HEK293 (cell line): ENCODE measurements around the gene ULBP3.
"Not testable (repeated sequence)": the region's sequence is repeated elsewhere in the genome, so short reads cannot be mapped to it uniquely, and the experiment has no call there.

Source experiments
- CTCF ChIA-PET: fragments of 350-600 bp; formaldehyde crosslinking; extraction: SDS; loops from one replicate; lab custom pipeline; 2021; ENCODE audit warnings: antibody characterized with exemption; lab: Yijun Ruan, JAX
- POLR2A ChIA-PET: fragments of 300-600 bp; formaldehyde crosslinking; extraction: SDS; loops from one replicate; lab custom pipeline; 2020; ENCODE audit warnings: antibody characterized with exemption, inconsistent platforms; lab: Yijun Ruan, JAX
- H3K27ac ChIP-seq: fragments of 200-500 bp; sonication (Bioruptor generic); 2 replicates; pipeline ENCODE4 v1.5.1; 2014; ENCODE audit warnings: low read depth, low read length, control low read depth, inconsistent platforms; ENCODE audit errors: extremely low read depth
- H3K36me3 ChIP-seq, 2 experiments: fragments of 200-500 bp in 1 of 2; sonication (Bioruptor generic) in 1 of 2; 1 replicate in 1 of 2; 2 replicates in 1 of 2; pipeline ENCODE4 v1.5.1; 2014 to 2017; ENCODE audit warnings: inconsistent platforms in 2 of 2, low read length in 2 of 2; ENCODE audit not compliant: control insufficient read depth in 2 of 2, insufficient read depth in 1 of 2
- H3K4me1 ChIP-seq: fragments of 200-500 bp; sonication (Bioruptor generic); 2 replicates; pipeline ENCODE4 v1.5.1; 2014; ENCODE audit warnings: mild to moderate bottlenecking, low read length, inconsistent platforms; ENCODE audit not compliant: control insufficient read depth, insufficient read depth
- H3K4me3 ChIP-seq: 2 replicates; pipeline ENCODE4 v1.5.1; 2011; ENCODE audit warnings: low read depth, mild to moderate bottlenecking, control low read depth, low read length, moderate library complexity
- H3K9me3 ChIP-seq: fragments of 200-500 bp; sonication (Bioruptor generic); 2 replicates; pipeline ENCODE4 v1.5.1; 2014; ENCODE audit warnings: low read depth, low read length, inconsistent platforms; ENCODE audit not compliant: control insufficient read depth, insufficient read depth
- KLF10 ChIP-seq: fragments of 450-650 bp; IDR thresholded peaks from 2 replicates; pipeline ENCODE4 v1.5.1; 2018; ENCODE audit warnings: missing biosample characterization, mild to moderate bottlenecking, missing genetic modification characterization
- REPIN1 ChIP-seq: fragments of 450-650 bp; formaldehyde crosslinking; IDR thresholded peaks from 2 replicates; pipeline ENCODE4 v1.5.1; 2017; ENCODE audit warnings: missing biosample characterization, missing genetic modification characterization, low read depth
- SALL2 ChIP-seq: fragments of 450-650 bp; formaldehyde crosslinking; IDR thresholded peaks from 2 replicates; pipeline ENCODE4 v1.5.0; 2017; ENCODE audit warnings: missing biosample characterization, mild to moderate bottlenecking, missing genetic modification characterization, borderline replicate concordance
- YY1 ChIP-seq: fragments of 450-650 bp; formaldehyde crosslinking; IDR thresholded peaks from 2 replicates; pipeline ENCODE4 v1.5.1; 2018; ENCODE audit warnings: missing biosample characterization, missing genetic modification characterization
- ZNF155 ChIP-seq: fragments of 450-650 bp; formaldehyde crosslinking; IDR thresholded peaks from 2 replicates; pipeline ENCODE4 v1.5.1; 2016; ENCODE audit warnings: missing biosample characterization, missing genetic modification characterization
- ZNF514 ChIP-seq: fragments of 450-650 bp; formaldehyde crosslinking; IDR thresholded peaks from 2 replicates; pipeline ENCODE4 v1.5.1; 2016; ENCODE audit warnings: missing biosample characterization, missing genetic modification characterization
- ZNF544 ChIP-seq: fragments of 450-650 bp; formaldehyde crosslinking; IDR thresholded peaks from 2 replicates; pipeline ENCODE4 v1.5.0; 2017; ENCODE audit warnings: missing biosample characterization, missing genetic modification characterization
- ZNF76 ChIP-seq: fragments of 450-650 bp; formaldehyde crosslinking; IDR thresholded peaks from 2 replicates; pipeline ENCODE4; 2016; ENCODE audit warnings: low read depth, missing biosample characterization, missing genetic modification characterization, borderline replicate concordance
- ZNF830 ChIP-seq: fragments of 450-650 bp; IDR thresholded peaks from 2 replicates; pipeline ENCODE4 v1.5.0; 2018; ENCODE audit warnings: missing biosample characterization, missing genetic modification characterization, low read depth, mild to moderate bottlenecking, moderate library complexity
- TF ChIP-seq, protein P1 (sequence below): fragments of 450-650 bp; formaldehyde crosslinking; IDR thresholded peaks from 2 replicates; pipeline ENCODE4 v1.5.1; 2016; ENCODE audit warnings: missing biosample characterization, missing genetic modification characterization
- TF ChIP-seq, protein P2 (sequence below): fragments of 450-650 bp; formaldehyde crosslinking; IDR thresholded peaks from 2 replicates; pipeline ENCODE4 v1.5.1; 2016; ENCODE audit warnings: missing biosample characterization, missing genetic modification characterization, borderline replicate concordance
- TF ChIP-seq, protein P3 (sequence below): fragments of 450-650 bp; formaldehyde crosslinking; IDR thresholded peaks from 2 replicates; pipeline ENCODE4 v1.5.1; 2016; ENCODE audit warnings: missing biosample characterization, missing genetic modification characterization
- TF ChIP-seq, protein P4 (sequence below): fragments of 450-650 bp; formaldehyde crosslinking; IDR thresholded peaks from 2 replicates; pipeline ENCODE4 v1.5.1; 2016; ENCODE audit warnings: missing biosample characterization, missing genetic modification characterization, borderline replicate concordance

The ULBP3 gene

DNA sequence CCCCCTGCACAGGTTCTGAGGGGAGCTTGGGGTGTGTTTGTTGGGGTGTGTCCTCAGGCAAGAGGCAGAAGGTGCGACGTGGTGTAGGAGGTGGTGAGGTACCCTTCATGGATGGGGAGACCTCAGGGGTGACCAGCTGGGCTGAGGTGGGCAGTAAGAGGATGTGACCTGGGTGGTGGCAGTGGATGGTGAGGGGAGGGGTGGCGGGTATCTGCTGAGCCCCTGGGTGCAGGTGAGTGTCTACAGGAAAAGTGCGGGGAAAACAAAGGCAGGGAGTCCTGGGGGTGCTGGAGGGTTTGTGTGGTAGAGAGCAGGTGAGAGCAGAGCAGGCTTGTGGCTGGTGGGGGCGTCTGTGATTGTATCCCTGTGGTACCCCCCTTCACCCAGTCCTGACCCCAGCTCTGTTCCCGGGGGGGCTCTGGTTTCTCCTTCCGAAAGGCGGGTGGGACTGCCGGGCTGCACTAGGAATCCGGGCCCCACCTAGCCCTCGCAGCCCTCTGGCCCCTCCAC is 44.2 kb downstream of the ULBP3 start:
- ChIA-PET POLR2A (no interaction called here), CTCF (interaction anchor here (1.4 to 2.2 kb wide), 2 partner anchors 8 to 370 kb away, joined by 5 to 11 read pairs; no protein-coding TSS in a partner anchor)
- H3K27ac ChIP-seq: no peak overlapping the region
- H3K9me3 ChIP-seq: no peaks in the 10 kb centered on the region
- H3K4me1 ChIP-seq: no peaks in the 10 kb centered on the region
- TF ChIP-seq REPIN1 (tag by site-specific recombination) (no peak), ZNF76 (tag by site-specific recombination) (no peak), SALL2 (no peak), KLF10 (no peak), ZNF514 (tag by site-specific recombination) (no peak), ZNF544 (tag by site-specific recombination) (no peak), YY1 (tag by site-specific recombination) (no peak), ZNF830 (tag by site-specific recombination) (no peak), ZNF155 (tag by site-specific recombination) (no peak)
- TF ChIP-seq, protein P1, sequence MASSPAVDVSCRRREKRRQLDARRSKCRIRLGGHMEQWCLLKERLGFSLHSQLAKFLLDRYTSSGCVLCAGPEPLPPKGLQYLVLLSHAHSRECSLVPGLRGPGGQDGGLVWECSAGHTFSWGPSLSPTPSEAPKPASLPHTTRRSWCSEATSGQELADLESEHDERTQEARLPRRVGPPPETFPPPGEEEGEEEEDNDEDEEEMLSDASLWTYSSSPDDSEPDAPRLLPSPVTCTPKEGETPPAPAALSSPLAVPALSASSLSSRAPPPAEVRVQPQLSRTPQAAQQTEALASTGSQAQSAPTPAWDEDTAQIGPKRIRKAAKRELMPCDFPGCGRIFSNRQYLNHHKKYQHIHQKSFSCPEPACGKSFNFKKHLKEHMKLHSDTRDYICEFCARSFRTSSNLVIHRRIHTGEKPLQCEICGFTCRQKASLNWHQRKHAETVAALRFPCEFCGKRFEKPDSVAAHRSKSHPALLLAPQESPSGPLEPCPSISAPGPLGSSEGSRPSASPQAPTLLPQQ (tag by site-specific recombination): no peak
- TF ChIP-seq, protein P2, sequence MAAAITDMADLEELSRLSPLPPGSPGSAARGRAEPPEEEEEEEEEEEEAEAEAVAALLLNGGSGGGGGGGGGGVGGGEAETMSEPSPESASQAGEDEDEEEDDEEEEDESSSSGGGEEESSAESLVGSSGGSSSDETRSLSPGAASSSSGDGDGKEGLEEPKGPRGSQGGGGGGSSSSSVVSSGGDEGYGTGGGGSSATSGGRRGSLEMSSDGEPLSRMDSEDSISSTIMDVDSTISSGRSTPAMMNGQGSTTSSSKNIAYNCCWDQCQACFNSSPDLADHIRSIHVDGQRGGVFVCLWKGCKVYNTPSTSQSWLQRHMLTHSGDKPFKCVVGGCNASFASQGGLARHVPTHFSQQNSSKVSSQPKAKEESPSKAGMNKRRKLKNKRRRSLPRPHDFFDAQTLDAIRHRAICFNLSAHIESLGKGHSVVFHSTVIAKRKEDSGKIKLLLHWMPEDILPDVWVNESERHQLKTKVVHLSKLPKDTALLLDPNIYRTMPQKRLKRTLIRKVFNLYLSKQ (tag by site-specific recombination): no peak
- TF ChIP-seq, protein P3, sequence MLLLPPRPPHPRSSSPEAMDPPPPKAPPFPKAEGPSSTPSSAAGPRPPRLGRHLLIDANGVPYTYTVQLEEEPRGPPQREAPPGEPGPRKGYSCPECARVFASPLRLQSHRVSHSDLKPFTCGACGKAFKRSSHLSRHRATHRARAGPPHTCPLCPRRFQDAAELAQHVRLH (tag by site-specific recombination): no peak
- TF ChIP-seq, protein P4, sequence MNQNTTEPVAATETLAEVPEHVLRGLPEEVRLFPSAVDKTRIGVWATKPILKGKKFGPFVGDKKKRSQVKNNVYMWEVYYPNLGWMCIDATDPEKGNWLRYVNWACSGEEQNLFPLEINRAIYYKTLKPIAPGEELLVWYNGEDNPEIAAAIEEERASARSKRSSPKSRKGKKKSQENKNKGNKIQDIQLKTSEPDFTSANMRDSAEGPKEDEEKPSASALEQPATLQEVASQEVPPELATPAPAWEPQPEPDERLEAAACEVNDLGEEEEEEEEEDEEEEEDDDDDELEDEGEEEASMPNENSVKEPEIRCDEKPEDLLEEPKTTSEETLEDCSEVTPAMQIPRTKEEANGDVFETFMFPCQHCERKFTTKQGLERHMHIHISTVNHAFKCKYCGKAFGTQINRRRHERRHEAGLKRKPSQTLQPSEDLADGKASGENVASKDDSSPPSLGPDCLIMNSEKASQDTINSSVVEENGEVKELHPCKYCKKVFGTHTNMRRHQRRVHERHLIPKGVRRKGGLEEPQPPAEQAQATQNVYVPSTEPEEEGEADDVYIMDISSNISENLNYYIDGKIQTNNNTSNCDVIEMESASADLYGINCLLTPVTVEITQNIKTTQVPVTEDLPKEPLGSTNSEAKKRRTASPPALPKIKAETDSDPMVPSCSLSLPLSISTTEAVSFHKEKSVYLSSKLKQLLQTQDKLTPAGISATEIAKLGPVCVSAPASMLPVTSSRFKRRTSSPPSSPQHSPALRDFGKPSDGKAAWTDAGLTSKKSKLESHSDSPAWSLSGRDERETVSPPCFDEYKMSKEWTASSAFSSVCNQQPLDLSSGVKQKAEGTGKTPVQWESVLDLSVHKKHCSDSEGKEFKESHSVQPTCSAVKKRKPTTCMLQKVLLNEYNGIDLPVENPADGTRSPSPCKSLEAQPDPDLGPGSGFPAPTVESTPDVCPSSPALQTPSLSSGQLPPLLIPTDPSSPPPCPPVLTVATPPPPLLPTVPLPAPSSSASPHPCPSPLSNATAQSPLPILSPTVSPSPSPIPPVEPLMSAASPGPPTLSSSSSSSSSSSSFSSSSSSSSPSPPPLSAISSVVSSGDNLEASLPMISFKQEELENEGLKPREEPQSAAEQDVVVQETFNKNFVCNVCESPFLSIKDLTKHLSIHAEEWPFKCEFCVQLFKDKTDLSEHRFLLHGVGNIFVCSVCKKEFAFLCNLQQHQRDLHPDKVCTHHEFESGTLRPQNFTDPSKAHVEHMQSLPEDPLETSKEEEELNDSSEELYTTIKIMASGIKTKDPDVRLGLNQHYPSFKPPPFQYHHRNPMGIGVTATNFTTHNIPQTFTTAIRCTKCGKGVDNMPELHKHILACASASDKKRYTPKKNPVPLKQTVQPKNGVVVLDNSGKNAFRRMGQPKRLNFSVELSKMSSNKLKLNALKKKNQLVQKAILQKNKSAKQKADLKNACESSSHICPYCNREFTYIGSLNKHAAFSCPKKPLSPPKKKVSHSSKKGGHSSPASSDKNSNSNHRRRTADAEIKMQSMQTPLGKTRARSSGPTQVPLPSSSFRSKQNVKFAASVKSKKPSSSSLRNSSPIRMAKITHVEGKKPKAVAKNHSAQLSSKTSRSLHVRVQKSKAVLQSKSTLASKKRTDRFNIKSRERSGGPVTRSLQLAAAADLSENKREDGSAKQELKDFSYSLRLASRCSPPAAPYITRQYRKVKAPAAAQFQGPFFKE (tag by site-specific recombination): no peak
- no peaks in the 10 kb centered on the region for H3K36me3 ChIP-seq
- no peak overlapping the region for H3K4me3 ChIP-seq

DNA sequence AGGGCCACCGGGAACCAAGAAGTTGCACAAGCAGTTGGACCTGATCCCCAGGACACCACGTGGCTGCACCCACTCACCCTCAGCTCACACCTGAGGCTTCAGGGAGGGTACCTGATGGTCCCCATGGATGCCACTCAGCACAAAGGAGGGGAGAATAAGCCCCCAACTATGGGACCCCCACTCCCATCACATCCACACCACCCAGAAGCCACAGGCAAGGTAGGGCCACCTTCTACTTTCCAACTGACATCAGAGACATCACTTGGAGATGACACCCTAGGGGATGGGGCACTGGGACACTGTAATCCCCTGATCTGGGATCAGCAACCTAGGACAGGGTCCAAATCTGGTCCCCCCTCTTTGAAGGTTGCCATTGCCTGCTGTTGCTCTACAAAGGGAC is 44.9 kb downstream of the ULBP3 start:
- CTCF ChIA-PET, H3K4me1 ChIP-seq, H3K36me3 ChIP-seq, POLR2A ChIA-PET, H3K4me3 ChIP-seq, H3K9me3 ChIP-seq, H3K27ac ChIP-seq: not testable (repeated sequence)

DNA sequence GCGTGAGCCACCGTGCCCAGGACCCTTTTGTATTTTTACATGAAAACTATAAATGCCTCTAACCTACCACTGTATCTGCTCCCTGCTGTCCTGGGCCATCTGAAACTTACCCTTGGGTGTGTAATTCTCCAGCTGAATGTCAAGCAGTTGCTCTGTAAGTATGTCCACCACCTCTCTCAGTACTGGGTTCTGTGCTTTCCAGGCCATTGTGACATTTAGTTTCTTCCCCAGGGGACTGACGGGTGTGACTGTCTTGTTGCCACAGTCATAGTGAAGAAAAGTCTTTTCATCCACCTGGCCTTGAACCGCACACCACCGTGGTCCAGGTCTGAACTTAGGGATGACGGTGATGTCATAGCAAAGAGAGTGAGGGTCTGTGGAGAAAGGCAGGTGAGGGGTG is 47.1 kb downstream of the ULBP3 start:
- CTCF ChIA-PET, H3K4me3 ChIP-seq, POLR2A ChIA-PET, H3K4me1 ChIP-seq, H3K27ac ChIP-seq, H3K36me3 ChIP-seq, H3K9me3 ChIP-seq: not testable (repeated sequence)
